ENCODE data around the gene HSP90B1.

Gene HSP90B1

GRCh38 chr12:103986829-103987228 is 56.6 kb downstream of the HSP90B1 start:
- DNase-seq = no peak

- DNase-seq = no peak
These were observed 64.0 kb downstream of the HSP90B1 start for GRCh38 chr12:103994235-103994634.

GRCh38 chr12:103996595-103996994 is 66.4 kb downstream of the HSP90B1 start:
- DNase-seq = no peak

- DNase-seq = no peak
These were observed 67.2 kb downstream of the HSP90B1 start for GRCh38 chr12:103997286-103997900.
